ENCODE data around the gene DNM1L. TPM values are rescaled to one million over a fixed set of nuclear protein-coding genes. Genes with fewer than 3 reads are reported as not detected.

The DNM1L gene
- total RNA-seq, 1 experiment from 2014 or later, result 79.8 TPM

- no peak for TF ChIP-seq CTCF (conservative IDR thresholded peaks at IDR 0.05)
- Histone ChIP-seq H3T11ph (ENCODE audit: low read length) (no peak overlapping the region), H3K4ac (ENCODE audit: low read depth, low read length) (no peak overlapping the region), H3K9me3 (ENCODE audit: control insufficient read depth, low read depth, low read length) (no peaks in the 10 kb centered on the region), H3K23ac (ENCODE audit: insufficient read length, low read depth, low read length) (no peak overlapping the region), H2BK15ac (ENCODE audit: low read depth, low read length) (no peak overlapping the region), H2AFZ (ENCODE audit: low read length) (no peak overlapping the region), H3K4me1 (ENCODE audit: insufficient read depth, low read length) (no peaks in the 10 kb centered on the region), H3K27ac (ENCODE audit: insufficient read length, low read depth, low read length) (no peak overlapping the region), H2AK5ac (ENCODE audit: insufficient read length, low read length) (no peak overlapping the region), H3K4me2 (ENCODE audit: insufficient read depth, insufficient read length, low read length) (no peak overlapping the region), H4K5ac (ENCODE audit: insufficient read length, low read depth, low read length) (no peak overlapping the region), H3K23me2 (ENCODE audit: insufficient read length, low read depth, low read length, poor library complexity, severe bottlenecking) (no peaks in the 10 kb centered on the region), H3K18ac (ENCODE audit: insufficient read length, low read depth, low read length) (no peak overlapping the region), H2BK5ac (ENCODE audit: insufficient read length, low read length) (no peak overlapping the region), H3K27me3 (ENCODE audit: insufficient read depth, low read length) (no peaks in the 10 kb centered on the region), H2BK20ac (ENCODE audit: low read depth, low read length, poor library complexity, severe bottlenecking) (no peak overlapping the region), H2BK12ac (ENCODE audit: insufficient read length, low read depth, low read length) (no peak overlapping the region), H3K14ac (ENCODE audit: insufficient read depth, low read length) (no peak overlapping the region), H4K91ac (ENCODE audit: insufficient read length, low read depth, low read length) (no peak overlapping the region), H4K20me1 (ENCODE audit: control insufficient read depth, insufficient read depth, insufficient read length) (no peaks in the 10 kb centered on the region), H3K79me2 (ENCODE audit: insufficient read depth, low read length) (no peaks in the 10 kb centered on the region), H3K9ac (ENCODE audit: extremely low read depth, insufficient read length, low read length) (no peak overlapping the region), H2BK120ac (ENCODE audit: low read depth, low read length, poor library complexity, severe bottlenecking) (no peak overlapping the region), H4K8ac (replicated peaks; ENCODE audit: insufficient read length, low read depth, low read length) (no peak overlapping the region), H3K56ac (ENCODE audit: insufficient read length, low read depth, low read length) (no peak overlapping the region), H3K79me1 (ENCODE audit: insufficient read depth, low read depth, low read length, poor library complexity, severe bottlenecking) (no peaks in the 10 kb centered on the region)
- Mint-ChIP-seq H3K36me3 (ENCODE audit: insufficient read depth in 1 of 3, low read depth in 3 of 3) (peaks cover 0 to 15% (median 3%) of the 10 kb centered on the region in 3 experiments; a peak in 3 of 7 replicates), H3K4me3 (no peak overlapping the region), H3K27me3 (ENCODE audit: low read depth) (no peaks in the 10 kb centered on the region), H3K9me3 (peaks cover 13 to 17% of the 10 kb centered on the region in 2 experiments), H3K4me1 (peaks cover 7 to 9% of the 10 kb centered on the region in 2 experiments), H3K27ac (no peak overlapping the region)
- DNase-seq, result no peak
- no CpG with 5 or more reads among the region's 1 CpG for WGBS (ENCODE audit: extremely low coverage, insufficient read length, low lambda C conversion rate)
Observed at GRCh38 chr12:32669584-32669983, 9.5 kb upstream of the DNM1L start.

Data from H9 (cell line).